H9 (cell line): ENCODE results near the gene GAPDH. TPM values are rescaled to one million over a fixed set of nuclear protein-coding genes. Genes with fewer than 3 reads are reported as not detected.

ENCODE experiments used
- DNase-seq: peaks from one replicate; pipeline ENCODE4 v3.0.0-alpha.2; 2017
- H2AFZ ChIP-seq: one replicate; pipeline ENCODE4 v1.6.1; 2013; ENCODE audit warnings: mild to moderate bottlenecking, low read length, control low read depth, moderate library complexity
- H2AK5ac ChIP-seq: 2 replicates; pipeline ENCODE4 v1.6.1; 2013; ENCODE audit warnings: low read length, control low read depth, mixed read lengths; ENCODE audit not compliant: insufficient read length
- H2BK120ac ChIP-seq: one replicate; pipeline ENCODE4 v1.6.1; 2013; ENCODE audit warnings: low read depth, mild to moderate bottlenecking, low read length, control low read depth, inconsistent platforms; ENCODE audit not compliant: poor library complexity, severe bottlenecking
- H2BK12ac ChIP-seq: 2 replicates; pipeline ENCODE4 v1.6.1; 2013; ENCODE audit warnings: low read length, control low read depth, mixed read lengths, low read depth; ENCODE audit not compliant: insufficient read length
- H2BK15ac ChIP-seq: 2 replicates; pipeline ENCODE4 v1.6.1; 2013; ENCODE audit warnings: low read depth, low read length, control low read depth
- H2BK20ac ChIP-seq: one replicate; pipeline ENCODE4 v1.6.1; 2013; ENCODE audit warnings: low read depth, mild to moderate bottlenecking, low read length, control low read depth, inconsistent platforms; ENCODE audit not compliant: poor library complexity, severe bottlenecking
- H2BK5ac ChIP-seq: 2 replicates; pipeline ENCODE4 v1.6.1; 2013; ENCODE audit warnings: low read length, control low read depth, mixed read lengths; ENCODE audit not compliant: insufficient read length
- H3K14ac ChIP-seq: 2 replicates; pipeline ENCODE4 v1.6.1; 2013; ENCODE audit warnings: low read length, control low read depth; ENCODE audit not compliant: insufficient read depth
- H3K18ac ChIP-seq: 2 replicates; pipeline ENCODE4 v1.6.1; 2013; ENCODE audit warnings: low read depth, mild to moderate bottlenecking, mixed read lengths, low read length, control low read depth; ENCODE audit not compliant: insufficient read length
- H3K23ac ChIP-seq: 2 replicates; pipeline ENCODE4 v1.6.1; 2013; ENCODE audit warnings: low read length, control low read depth, mixed read lengths, low read depth; ENCODE audit not compliant: insufficient read length
- H3K23me2 ChIP-seq: 2 replicates; pipeline ENCODE4 v1.6.1; 2013; ENCODE audit warnings: low read depth, mild to moderate bottlenecking, mixed read lengths, low read length, control low read depth; ENCODE audit not compliant: insufficient read length, poor library complexity, severe bottlenecking
- H3K27ac ChIP-seq: 2 replicates; pipeline ENCODE4 v1.5.1; 2013; ENCODE audit warnings: low read length, control low read depth, mixed read lengths, low read depth; ENCODE audit not compliant: insufficient read length
- H3K27me3 ChIP-seq: 2 replicates; pipeline ENCODE4 v1.6.1; 2013; ENCODE audit warnings: low read length, control low read depth, inconsistent platforms; ENCODE audit not compliant: insufficient read depth
- H3K4ac ChIP-seq: 2 replicates; pipeline ENCODE4 v1.6.1; 2013; ENCODE audit warnings: low read depth, mild to moderate bottlenecking, control low read depth, inconsistent platforms, low read length, moderate library complexity
- H3K4me1 ChIP-seq: 2 replicates; pipeline ENCODE4 v1.6.1; 2013; ENCODE audit warnings: low read length, control low read depth, inconsistent platforms; ENCODE audit not compliant: insufficient read depth
- H3K4me2 ChIP-seq: 2 replicates; pipeline ENCODE4 v1.6.1; 2013; ENCODE audit warnings: low read length, control low read depth, mixed read lengths; ENCODE audit not compliant: insufficient read length, insufficient read depth
- H3K56ac ChIP-seq: 2 replicates; pipeline ENCODE4 v1.6.1; 2013; ENCODE audit warnings: low read depth, mild to moderate bottlenecking, mixed read lengths, low read length, control low read depth; ENCODE audit not compliant: insufficient read length
- H3K79me1 ChIP-seq: 2 replicates; pipeline ENCODE4 v1.6.1; 2013; ENCODE audit warnings: low read depth, mild to moderate bottlenecking, moderate library complexity, low read length, control low read depth, inconsistent platforms; ENCODE audit not compliant: insufficient read depth, poor library complexity, severe bottlenecking
- H3K79me2 ChIP-seq: 2 replicates; pipeline ENCODE4 v1.6.1; 2013; ENCODE audit warnings: low read length, control low read depth, inconsistent platforms; ENCODE audit not compliant: insufficient read depth
- H3K9ac ChIP-seq: 2 replicates; pipeline ENCODE4 v1.6.1; 2013; ENCODE audit warnings: low read length, control low read depth, mixed read lengths; ENCODE audit not compliant: insufficient read length; ENCODE audit errors: extremely low read depth
- H3K9me3 ChIP-seq: one replicate; pipeline ENCODE4 v1.6.1; 2013; ENCODE audit warnings: low read depth, low read length, inconsistent platforms; ENCODE audit not compliant: control insufficient read depth
- H3T11ph ChIP-seq: one replicate; pipeline ENCODE4 v1.6.1; 2013; ENCODE audit warnings: mild to moderate bottlenecking, low read length, control low read depth, inconsistent platforms
- H4K20me1 ChIP-seq: one replicate; pipeline ENCODE4 v1.6.1; 2013; ENCODE audit not compliant: control insufficient read depth, insufficient read length, insufficient read depth
- H4K5ac ChIP-seq: 2 replicates; pipeline ENCODE4 v1.6.1; 2013; ENCODE audit warnings: low read depth, mild to moderate bottlenecking, mixed read lengths, low read length, control low read depth; ENCODE audit not compliant: insufficient read length
- H4K8ac ChIP-seq: replicated peaks from 2 replicates; pipeline ENCODE4 v1.6.1; 2013; ENCODE audit warnings: low read length, control low read depth, mixed read lengths, low read depth; ENCODE audit not compliant: insufficient read length
- H4K91ac ChIP-seq: 2 replicates; pipeline ENCODE4 v1.6.1; 2013; ENCODE audit warnings: low read depth, mild to moderate bottlenecking, moderate library complexity, mixed read lengths, low read length, control low read depth; ENCODE audit not compliant: insufficient read length
- H3K27ac Mint-ChIP-seq, 3 experiments: 2 replicates in 2 of 3; 3 replicates in 1 of 3; pipeline ENCODE4 v1.8.0; 2020 to 2021; ENCODE audit warnings: mixed read lengths in 3 of 3, mild to moderate bottlenecking in 1 of 3, moderate library complexity in 1 of 3
- H3K27me3 Mint-ChIP-seq: 2 replicates; pipeline ENCODE4 v1.8.0; 2021; ENCODE audit warnings: low read depth, mild to moderate bottlenecking, moderate library complexity, mixed read lengths
- H3K36me3 Mint-ChIP-seq, 3 experiments: 2 replicates in 2 of 3; 3 replicates in 1 of 3; pipeline ENCODE4 v1.8.0; 2020 to 2021; ENCODE audit warnings: low read depth in 3 of 3, mixed read lengths in 3 of 3; ENCODE audit not compliant: insufficient read depth in 1 of 3
- H3K4me1 Mint-ChIP-seq, 2 experiments: 2 replicates each; pipeline ENCODE4 v1.8.0; 2020; ENCODE audit warnings: mixed read lengths in 2 of 2
- H3K4me3 Mint-ChIP-seq, 2 experiments: 2 replicates in 1 of 2; 3 replicates in 1 of 2; pipeline ENCODE4 v1.8.0; 2020 to 2021; ENCODE audit warnings: mild to moderate bottlenecking in 2 of 2, mixed read lengths in 2 of 2, moderate library complexity in 1 of 2
- H3K9me3 Mint-ChIP-seq, 2 experiments: 2 replicates in 1 of 2; 3 replicates in 1 of 2; pipeline ENCODE4 v1.8.0; 2020; ENCODE audit warnings: mild to moderate bottlenecking in 2 of 2, mixed read lengths in 2 of 2, moderate library complexity in 1 of 2
- CTCF ChIP-seq: fragments of 200-600 bp; sonication (generic); conservative IDR thresholded peaks from 3 replicates; pipeline ENCODE4 v1.8.0; 2021; ENCODE audit warnings: antibody characterized with exemption, mild to moderate bottlenecking
- WGBS: extraction: QIAGEN DNeasy Blood & Tissue Kit; methylation state at CpG from one replicate; pipeline ENCODE4 v1.1.7; 2013; ENCODE audit warnings: missing lambda C conversion rate, low lambda C conversion rate, mixed read lengths; ENCODE audit not compliant: insufficient read length; ENCODE audit errors: extremely low coverage; 5-methylcytosine and 5-hydroxymethylcytosine counted together
- total RNA-seq: library from RNA; stranded (reverse); gene quantifications from 2 replicates; pipeline ENCODE4 v1.2.1, GENCODE V29; 2021

The GAPDH gene
- total RNA-seq, 1 experiment from 2014 or later: 4,581 TPM

DNA sequence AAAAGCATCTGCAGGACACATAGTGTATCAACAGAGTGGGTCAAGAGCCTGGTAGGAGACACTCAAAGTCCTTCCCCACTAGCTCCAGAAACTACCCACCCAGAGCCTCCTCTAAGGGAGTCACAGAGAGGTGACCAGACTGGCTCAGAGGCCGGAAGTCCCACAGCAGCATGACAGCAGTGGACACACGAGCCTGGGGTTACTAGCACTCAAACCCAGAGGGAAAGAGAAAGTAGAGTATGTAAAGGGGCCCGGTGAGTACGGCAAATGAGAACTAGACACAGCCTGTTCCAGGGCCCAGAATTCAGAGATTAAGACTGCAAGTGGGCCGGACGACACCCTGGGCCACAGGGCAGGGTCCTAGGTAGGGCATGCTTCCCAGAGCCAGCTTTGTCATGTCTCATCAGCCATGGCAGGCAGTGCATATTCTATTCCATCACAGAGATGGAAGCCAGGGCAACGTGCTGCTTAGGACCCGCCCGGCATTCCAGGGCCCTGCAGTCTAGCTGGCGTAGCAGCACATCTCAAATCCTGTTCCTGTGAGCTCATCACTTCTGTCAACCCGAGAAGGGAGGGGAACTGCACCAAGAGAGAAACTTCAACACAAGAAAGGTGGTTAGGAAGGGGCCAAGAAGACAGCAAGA, 17.3 kb downstream of the GAPDH start:
- H3K27ac ChIP-seq: no peak overlapping the region
- no peak overlapping the region for H3K23ac ChIP-seq
- no peak overlapping the region for H2BK20ac ChIP-seq
- H3T11ph ChIP-seq: no peak overlapping the region
- no peaks in the 10 kb centered on the region for H3K9me3 ChIP-seq
- peaks cover 2% of the 10 kb centered on the region; the same call in 1 of the 2 replicates for H3K4me1 ChIP-seq
- Mint-ChIP-seq H3K27ac (peak overlapping the region in 2 of 3 experiments; percentile 56 to 75; a peak in 3 of 7 replicates), H3K4me1 (peaks cover 27 to 39% of the 10 kb centered on the region in 2 experiments), H3K4me3 (peak overlapping the region in 1 of 2 experiments; percentile 14; a peak in 1 of 5 replicates), H3K27me3 (no peaks in the 10 kb centered on the region), H3K36me3 (peaks cover 22 to 46% (median 32%) of the 10 kb centered on the region in 3 experiments; a peak in 6 of 7 replicates), H3K9me3 (no peaks in the 10 kb centered on the region; a peak in 1 of 5 replicates)
- no peak overlapping the region for H2BK5ac ChIP-seq
- H3K56ac ChIP-seq: no peak overlapping the region
- no peak overlapping the region; the same call in 1 of the 2 replicates for H3K14ac ChIP-seq
- no peak for DNase-seq
- no peak for TF ChIP-seq CTCF
- H4K8ac ChIP-seq: no peak overlapping the region
- H3K9ac ChIP-seq: no peak overlapping the region
- H4K5ac ChIP-seq: no peak overlapping the region
- no peak overlapping the region for H2BK15ac ChIP-seq
- H2BK120ac ChIP-seq: no peak overlapping the region
- no peak overlapping the region for H3K18ac ChIP-seq
- no peak overlapping the region for H2AK5ac ChIP-seq
- H4K20me1 ChIP-seq: no peaks in the 10 kb centered on the region
- no peak overlapping the region for H2BK12ac ChIP-seq
- H3K27me3 ChIP-seq: no peaks in the 10 kb centered on the region
- H4K91ac ChIP-seq: no peak overlapping the region
- H2AFZ ChIP-seq: no peak overlapping the region
- H3K79me2 ChIP-seq: peaks cover 10% of the 10 kb centered on the region; the same call in 1 of the 2 replicates
- peaks cover 11% of the 10 kb centered on the region for H3K23me2 ChIP-seq
- H3K4ac ChIP-seq: no peak overlapping the region
- H3K79me1 ChIP-seq: peaks cover 3% of the 10 kb centered on the region
- no peak overlapping the region for H3K4me2 ChIP-seq
- no CpG with 5 or more reads among the region's 11 CpGs for WGBS
